GM18873 (cell line): ENCODE results near the gene CACNG3.
"Not testable (repeated sequence)": the region's sequence is repeated elsewhere in the genome, so short reads cannot be mapped to it uniquely, and the experiment has no call there.

Experiments used
- ATAC-seq: cut with Tn5 transposase; IDR thresholded peaks from one replicate; pipeline ENCODE4 v1.9.1; 2021; ENCODE audit warnings: mild to moderate bottlenecking, moderate library complexity, moderate number of reproducible peaks; ENCODE audit not compliant: unreplicated experiment, low FRiP score

The CACNG3 gene

DNA sequence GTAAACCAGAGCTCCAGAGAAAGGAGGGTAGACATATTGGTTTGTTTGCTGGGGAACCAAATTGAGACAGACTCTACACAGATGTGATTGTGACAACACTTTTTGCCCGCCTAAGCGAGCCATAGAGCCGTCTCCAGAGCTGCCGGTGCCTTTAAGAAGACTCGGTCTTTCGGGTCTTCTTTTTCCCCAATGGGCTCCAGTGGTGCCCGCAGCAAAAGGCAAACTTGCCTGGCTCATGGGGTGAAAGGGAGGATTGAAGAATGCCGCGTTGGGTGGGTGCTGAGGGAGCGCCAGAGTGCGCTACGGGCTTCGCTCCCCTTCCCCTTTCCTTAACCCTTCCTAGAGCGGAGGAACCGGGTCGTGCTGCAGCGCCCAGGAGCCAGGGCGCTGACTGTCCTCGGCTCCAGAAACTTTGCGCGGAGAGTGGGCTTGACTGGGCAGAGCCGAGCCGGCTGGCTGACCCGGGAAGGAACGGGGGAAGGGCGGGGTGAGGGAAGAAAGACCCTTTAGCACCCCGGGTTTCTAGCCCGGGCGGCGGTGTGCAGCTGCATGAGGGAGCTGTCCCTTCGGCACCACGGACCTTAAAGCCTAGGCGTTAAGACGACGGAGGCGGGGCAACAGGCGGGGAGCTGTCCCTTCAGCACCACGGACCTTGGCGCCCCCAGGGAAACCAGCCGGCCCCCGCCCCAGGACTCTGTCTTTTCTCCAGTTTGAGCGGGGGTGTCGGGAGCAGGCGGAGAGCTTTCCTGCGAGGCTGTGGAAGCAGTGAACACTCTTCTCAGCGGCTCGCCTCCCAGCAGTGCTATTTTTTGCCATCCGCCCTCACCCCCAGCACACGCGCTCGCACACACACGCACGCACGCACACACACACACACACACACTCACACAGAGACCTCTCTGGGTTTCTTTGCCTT is at the start of gene CACNG3:
TSS of gene CACNG3 (plus strand) at position 880 of the 916 bp plus-strand sequence. CDS start 420 bp downstream, outside the sequence.
- ATAC-seq: no peak

DNA sequence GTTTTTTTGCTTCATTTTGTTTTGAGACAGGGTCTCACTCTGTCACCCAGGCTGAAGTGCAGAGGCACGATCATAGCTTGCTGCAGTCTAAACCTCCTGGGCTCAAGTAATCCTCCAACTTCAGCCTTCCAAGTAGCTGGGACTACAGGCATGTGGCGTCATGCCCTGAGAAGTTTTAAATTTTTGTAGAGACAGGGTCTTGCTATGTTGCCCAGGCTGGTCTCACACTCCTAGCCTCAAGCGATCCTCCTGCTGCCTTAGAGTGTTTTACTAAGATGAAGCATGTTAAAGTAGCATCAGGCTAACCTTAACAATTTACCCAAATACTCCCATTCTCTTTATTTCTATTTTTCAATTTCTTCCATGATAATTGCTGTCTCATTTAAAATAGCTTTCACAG is 49.2 kb upstream of the CACNG3 start:
- ATAC-seq: no peak

DNA sequence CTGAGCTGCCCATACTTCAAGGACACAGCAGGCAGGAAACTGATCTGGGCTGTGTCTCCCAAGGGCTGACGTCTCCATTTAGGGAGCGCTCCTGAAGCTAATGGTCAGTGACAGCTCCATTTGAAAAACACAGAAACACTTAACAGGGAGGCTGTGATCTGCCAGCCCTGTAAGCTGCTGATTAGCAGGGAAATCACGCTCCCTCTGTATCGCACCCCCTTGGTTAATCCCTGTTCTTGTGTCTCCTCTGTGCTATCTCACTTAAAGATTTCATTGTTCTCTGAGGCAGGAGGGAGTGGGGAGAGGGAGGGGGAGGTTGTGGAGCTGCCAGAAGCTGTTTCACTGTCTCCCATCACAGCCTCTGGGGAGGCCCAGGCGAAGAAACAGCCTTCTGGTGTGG is 47.4 kb upstream of the CACNG3 start:
- ATAC-seq: no peak

DNA sequence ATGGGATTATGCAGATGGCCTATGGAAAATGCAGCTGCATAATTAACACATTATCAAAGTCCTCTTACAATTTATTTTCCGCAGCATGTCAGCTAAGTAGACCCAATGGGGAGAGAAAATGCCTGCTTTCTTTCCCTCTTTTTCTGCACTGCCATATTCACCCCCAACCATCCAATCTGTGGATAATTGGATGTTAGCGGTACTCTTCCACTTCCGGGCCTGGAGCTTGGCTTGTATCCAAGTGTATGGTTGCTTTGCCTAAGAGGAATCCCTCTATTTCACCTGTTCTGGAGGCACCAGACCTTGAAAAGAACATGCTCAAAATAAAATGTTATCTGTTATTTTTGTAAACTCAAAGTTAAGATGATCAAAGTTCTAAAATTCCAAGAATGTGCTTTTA is 41.1 kb upstream of the CACNG3 start:
- no peak for ATAC-seq

DNA sequence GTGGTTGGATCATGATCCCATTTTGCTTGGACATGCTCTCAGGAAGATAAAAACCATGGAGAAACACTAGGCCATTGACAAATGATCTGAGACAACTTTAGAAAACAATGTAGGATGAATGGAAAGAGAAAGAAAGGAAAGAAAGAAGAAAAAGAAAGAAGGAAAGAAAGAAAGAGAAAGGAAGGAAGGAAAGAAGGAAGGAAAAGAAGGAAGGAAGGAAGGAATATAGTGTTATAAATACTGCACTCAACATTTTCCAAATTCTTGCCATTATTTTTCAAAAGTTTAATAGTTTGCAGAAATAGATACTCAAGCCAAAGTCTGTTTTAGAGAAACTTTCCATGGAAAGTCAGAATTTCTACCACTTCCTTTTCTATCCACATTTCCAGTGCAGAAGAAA is 39.2 kb upstream of the CACNG3 start:
- no peak for ATAC-seq

DNA sequence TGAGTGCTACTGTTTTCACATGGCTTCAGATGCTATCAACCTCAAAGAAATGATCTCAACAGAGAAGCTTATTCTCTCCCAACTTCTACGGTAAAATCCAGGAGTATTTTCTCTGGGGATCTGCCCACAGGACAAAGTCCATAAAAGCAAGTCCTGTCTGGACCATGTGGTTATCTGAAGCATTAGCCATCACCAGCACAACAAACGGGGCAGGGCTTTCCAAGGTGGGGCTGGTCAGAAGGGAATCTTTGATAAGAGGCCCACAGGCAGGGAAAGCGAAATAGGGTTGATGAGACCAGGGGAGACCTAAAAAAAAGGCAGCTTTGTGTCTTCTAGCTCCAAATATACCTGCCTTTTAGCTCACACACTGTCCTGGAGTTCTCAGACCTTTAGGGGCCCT is 38.7 kb upstream of the CACNG3 start:
- ATAC-seq: no peak

DNA sequence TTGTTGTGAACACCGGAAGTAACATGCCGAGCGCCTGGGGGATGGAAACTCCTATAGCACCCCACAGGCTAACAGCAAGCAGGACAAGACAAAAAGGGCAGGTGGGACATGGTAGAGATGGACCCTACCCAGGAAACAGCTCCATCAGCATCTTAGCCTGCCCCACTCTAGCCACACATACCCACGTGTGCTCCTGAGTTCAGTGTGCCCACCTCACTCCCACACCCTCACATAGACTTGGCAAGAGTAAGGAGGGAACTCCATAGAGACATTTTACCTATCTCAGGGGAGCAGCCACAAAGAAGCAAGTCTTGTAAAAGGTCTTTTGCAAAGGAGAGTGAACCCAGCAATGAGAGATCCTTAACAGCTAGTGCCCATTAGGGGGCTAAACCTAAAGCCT is 37.8 kb upstream of the CACNG3 start:
- ATAC-seq: no peak

DNA sequence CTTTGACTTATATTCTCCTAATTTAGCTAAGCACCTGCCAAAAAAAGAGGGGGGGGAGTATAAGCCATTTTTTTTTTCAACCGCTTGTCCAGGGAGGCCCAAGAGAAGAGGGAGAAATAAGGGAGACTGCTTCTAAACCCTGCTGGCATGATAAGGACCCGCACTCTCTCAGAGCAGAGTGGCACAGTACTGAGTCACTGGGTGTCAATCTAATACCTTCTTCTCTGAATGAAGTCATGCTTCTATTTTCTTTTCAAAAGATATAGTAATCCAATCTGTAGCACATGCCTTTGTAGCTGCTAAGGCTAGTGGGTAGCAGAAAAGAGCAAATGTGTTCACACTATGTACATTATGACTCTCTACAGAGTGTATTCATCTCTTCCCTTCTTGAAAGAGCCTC is 34.9 kb upstream of the CACNG3 start:
- ATAC-seq: no peak

DNA sequence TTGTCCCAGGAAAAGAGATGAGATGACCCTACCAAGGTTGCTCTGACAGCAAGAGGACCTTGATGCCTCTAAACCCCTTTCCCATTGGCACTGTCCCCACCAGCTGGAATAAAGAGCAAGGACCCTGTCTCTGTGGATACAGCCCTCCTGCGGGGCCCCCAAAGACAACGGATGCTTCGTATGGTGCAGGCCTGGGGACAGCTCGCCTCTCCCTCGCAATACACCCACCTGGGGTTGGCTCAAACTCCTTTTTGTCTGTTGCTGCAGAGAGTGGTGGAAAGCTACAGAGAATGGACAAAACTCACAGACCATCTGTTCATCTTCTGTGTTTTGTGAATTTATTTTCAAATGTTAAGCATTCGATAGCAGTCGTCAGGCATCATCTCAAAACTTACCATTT is 27.6 kb upstream of the CACNG3 start:
- ATAC-seq: no peak

DNA sequence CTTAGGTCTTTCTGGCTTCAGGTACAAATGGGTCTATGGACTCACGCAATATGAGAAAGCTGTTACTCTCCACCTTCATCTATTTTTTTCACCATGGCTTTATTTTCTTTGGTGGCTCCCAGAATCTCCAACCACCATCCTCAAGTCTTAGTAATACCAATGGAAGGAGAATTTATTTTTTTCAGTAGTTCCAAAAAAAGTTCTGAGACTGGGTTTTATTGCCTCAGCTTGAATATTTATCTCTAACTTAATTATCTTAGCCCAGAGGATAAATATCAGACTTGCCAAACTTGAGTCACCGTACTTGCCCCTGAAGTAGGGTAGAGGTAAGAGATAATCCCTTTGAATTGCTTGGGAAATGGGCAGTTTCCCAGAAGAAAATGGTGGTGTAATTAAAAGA is 23.2 kb upstream of the CACNG3 start:
- no peak for ATAC-seq

DNA sequence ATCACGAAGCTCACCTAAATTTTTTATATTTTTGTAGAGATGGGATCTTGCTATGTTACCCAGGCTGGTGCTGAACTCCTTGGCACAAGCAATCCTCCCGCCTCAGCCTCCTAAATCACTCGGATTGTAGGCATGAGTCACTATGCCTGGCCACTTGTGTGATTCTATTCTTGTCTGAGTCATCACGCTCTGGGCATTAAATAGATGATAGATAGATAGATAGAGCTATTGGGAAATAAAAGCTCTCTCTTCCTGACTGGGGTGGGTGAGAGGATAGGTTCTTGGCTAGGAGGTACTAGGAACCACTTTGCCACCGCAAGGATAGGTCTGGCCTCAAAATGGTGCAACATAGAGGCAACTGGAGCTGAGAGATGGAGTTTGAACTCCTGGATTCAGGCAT is 21.4 kb upstream of the CACNG3 start:
- ATAC-seq: no peak

DNA sequence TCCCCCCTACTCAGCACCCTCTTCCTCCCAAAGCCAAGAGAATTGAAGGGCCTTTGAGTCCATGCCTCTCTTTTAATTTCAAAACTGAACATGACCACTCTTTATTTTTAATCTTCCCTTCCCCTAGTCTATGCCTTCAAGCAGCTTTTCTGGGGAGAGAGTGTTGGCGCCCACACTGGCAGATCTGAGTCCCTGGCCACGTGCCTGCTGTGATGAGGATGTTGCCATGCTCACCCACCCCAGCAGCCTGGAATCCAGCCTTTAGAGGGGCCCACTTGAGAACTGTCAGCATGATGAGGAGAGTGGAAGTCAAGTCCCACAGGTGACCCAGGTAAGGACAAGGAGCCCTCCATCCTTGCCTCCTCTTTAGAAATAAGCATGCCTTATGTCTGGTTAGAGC is 20.3 kb upstream of the CACNG3 start:
- ATAC-seq: no peak

DNA sequence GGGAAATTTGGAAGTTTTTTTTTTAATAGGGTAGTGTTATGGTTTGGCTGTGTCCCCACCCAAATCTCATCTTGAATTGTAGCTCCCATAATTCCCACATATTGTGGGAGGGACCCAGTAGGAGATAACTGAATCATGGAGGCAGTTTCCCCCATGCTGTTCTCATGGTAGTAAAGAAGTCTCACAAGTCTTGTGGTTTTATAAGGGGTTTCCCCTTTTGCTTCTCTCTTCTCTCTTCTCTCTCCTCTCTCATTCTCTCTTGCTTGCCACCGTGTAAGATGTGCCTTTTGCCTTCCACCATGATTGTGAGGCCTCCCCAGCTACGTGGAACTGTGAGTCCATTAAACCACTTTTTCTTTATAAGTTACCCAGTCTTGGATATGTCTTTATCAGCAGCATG is 17.3 kb upstream of the CACNG3 start:
- not testable (repeated sequence) for ATAC-seq

DNA sequence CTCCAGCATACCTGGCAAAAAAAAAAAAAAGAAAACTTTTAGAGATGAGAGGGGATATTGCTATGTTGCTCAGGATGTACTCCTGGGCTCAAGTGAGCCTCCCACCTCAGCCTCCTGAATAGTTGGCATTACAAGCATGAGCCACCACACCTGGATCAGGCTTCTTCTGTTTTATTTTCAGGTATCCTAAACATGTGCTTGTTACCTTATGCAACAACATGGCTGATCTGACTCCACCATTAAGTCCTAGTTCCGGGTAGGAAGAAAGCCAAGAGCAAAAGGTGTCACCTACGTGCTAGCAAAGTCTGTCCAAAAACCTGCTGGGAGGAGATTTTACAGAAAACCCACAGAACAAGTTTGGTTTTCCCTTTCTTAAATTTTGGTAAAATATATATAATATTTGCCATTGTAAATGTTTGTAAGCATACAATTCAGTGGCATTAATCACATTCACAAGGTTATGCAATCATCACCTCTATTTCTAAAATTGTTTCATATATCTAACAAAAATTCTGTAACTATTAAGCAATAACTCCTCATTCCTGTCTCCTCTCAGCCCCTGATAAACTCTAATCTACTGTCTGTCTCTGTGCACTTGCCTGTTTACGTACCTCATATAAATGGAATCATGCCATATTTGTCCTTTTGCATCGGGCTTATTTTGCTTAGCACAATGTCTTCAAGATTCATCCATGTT is 9.1 kb upstream of the CACNG3 start:
- ATAC-seq: no peak

DNA sequence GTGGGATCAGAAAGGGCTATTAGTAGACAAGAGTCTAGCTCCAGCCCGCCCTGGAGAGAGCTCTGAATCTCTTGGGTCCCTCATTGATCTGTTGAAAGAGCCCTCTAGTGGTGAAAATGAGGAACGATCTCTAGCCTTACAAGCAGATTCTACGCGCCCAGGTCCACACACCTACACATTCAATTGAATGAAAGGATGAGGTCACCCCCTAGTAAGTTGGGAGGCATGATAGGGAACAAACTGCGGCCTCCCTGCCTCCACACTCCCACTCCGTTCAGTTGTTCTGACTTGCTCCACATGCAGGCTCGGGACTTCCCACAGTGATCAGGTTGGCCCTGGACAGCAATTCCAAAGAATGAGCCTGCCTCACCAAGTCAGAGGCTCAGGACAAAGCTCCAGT is 2.9 kb upstream of the CACNG3 start:
- no peak for ATAC-seq

DNA sequence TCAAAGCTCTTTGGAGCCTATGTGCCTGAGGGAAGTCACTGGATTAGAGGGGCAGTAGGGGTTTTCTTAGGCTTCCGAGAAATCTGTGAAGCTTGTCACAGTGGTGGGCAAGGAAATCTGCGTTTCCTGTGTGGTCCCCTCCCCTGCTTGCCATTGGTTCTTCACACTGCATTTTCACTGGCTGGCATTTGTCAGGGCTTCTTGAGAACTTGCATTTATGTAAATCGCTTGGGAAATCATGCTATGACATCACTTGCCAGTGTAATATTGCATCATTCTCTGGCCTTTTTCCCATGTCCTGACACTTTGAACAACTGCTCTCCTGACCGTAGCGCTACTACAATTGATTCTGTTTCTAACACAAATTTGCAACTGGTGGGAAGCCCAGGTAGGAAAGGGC is 1.8 kb downstream of the CACNG3 start:
- no peak for ATAC-seq

DNA sequence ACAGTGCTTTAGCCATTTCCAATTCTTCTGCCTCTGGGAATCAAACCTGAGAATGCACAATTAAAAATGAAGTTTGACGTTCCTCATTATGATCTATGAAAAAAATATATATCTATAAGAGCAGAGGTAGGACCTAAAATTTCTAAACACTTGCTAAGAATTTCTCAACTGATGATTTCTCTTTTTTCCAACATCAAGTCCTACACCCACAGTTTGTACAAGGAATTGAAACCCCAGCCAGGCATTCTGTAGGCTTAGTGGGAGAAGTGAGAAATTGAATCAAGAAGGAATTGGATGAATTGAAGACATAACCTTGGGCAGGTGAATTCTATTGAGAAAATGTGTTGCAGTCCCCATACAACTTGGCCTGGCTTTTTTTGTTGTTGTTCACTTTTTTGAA is 2.7 kb downstream of the CACNG3 start:
- ATAC-seq: no peak

DNA sequence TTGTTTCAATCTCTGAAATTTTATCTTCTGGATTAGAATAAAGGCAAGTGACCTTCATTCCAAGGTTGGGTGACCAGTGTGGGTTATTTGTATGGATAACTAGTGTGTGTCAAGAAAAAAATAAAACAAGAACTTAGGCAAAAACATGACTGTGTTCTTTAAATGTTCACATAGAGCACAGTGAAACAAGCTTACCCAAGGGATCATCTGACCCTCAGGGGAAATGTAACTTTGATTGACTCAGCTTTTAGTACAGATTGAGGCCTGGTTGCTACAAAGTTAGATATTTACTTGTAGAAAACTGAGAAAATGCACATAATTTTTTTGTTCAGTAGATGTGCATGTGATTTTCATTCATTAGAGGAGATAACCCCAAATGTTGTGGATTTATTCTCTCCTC is 6.7 kb downstream of the CACNG3 start:
- ATAC-seq: no peak

DNA sequence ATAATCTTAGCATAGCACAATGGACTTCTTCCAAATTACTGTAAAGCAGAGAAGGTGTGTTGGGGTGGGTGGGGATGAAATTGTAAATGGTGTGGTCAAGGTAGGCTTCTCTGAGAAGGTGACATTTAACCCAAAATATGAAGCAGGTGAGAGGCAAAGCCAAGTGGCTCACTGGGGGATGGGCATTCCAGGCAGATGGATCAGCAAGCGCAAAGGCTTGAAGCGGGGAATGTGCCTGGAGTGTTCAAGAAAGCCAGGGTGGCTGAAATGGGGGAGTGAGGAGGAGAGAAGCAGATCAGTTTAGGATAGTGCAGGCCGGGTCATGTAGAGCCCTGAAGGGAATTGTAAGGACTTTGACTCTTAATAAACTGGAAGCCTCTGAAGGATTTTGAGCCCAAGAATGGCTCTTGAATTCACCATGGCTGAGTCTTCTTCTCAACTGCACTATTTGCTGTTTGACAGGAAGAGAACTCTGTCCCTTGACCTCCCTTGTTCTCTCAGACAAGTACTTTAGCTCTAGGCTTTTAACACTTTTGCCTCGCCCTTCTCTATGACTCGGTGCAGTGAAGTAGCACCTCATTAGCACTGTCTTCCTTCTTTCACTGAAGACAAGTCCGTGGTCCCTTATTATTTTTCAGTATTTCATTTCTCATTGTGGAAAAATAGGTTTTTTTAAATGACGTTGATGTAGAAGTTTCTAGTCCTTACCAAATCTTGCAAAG is 14.7 kb downstream of the CACNG3 start:
- no peak for ATAC-seq

DNA sequence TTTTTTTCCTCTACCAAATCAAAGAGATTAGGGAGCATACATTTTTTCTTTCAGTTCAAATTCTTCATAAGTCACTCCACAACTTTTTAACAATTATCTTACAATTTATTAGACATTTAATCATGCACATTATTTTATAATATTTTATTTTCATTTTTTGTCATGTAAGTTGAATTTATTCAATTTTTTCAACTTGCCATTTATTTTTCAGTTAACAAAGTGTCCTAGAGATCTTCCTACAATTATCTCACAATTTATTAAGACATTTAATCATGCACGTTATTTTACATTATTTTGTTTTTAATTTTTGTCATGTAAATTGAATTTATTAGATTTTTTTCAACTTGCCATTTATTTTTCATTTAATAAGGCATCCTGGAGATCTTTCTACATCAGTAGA is 16.2 kb downstream of the CACNG3 start:
- no peak for ATAC-seq

DNA sequence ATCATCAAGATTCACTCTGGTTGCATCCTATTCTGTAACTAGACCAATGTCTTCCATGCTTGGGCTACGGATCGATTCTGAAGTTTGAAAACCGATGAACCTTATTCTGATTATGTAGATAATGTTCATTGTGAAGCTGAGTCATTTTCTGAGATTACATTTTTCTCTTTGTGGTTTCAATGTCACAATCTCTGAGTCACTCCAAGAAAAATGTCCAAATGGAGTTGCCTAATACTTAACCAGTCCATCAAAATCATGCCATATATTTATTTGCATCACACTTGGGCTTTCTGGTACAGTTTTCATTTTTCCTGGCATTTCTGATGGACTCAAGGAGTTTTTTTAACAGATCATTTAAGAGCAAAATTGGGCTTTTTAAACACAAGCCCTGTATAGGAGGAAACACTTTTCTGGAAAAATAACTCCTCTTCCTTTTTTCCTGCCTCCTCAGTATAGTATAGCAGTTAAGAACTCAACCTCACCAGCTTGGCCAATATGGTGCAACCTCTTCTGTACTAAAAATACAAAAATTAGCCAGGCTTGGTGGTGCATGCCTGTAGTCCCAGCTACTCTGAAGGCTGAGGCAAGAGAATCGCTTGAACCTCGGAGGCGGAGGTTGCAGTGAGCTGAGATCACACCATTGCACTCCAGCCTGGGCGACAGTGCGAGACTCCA is 17.5 kb downstream of the CACNG3 start:
- ATAC-seq: no peak
